ENCODE data around the gene HTRA1. TPM values are rescaled to one million over a fixed set of nuclear protein-coding genes. Genes with fewer than 3 reads are reported as not detected.

HTRA1 gene
- 142 and 218 TPM in 2 replicates for total RNA-seq

GRCh38 chr10:122461367-122461728 is at the start of gene HTRA1:
TSS of gene HTRA1 (plus strand) at chr10:122461553. CDS start at chr10:122461653, 100 bp downstream.

DNA sequence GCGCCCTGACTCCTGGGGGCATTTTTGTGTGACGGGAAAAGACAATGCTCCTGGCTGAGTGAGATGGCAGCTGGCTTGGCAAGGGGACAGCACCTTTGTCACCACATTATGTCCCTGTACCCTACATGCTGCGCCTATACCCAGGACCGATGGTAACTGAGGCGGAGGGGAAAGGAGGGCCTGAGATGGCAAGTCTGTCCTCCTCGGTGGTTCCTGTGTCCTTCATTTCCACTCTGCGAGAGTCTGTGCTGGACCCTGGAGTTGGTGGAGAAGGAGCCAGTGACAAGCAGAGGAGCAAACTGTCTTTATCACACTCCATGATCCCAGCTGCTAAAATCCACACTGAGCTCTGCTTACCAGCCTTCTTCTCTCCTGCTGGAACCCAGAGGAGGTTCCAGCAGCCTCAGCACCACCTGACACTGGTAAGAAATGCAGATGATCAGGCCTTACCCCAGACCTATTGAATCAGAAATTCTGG is 6.7 kb upstream of the HTRA1 start, which contains the start of gene ARMS2:
ARMS2 (plus strand) TSS at position 51 of the 478 bp plus-strand sequence; CDS start at position 126, 75 bp downstream.

GRCh38 chr10:122560279-122560804 is 99.0 kb downstream of the HTRA1 start, which contains the start of gene DMBT1:
TSS of gene DMBT1 (plus strand) at chr10:122560754. CDS start at chr10:122560771, 17 bp downstream.

Other genes with a start within 250 kb of the HTRA1 start
- under 0.01 TPM in 1 of 2 replicates, not detected in the other for gene BTBD16, start 190.3 kb upstream of the HTRA1 start, total RNA-seq
- 12.7 and 13.9 TPM in 2 replicates for gene PLEKHA1, start 86.8 kb upstream of the HTRA1 start, total RNA-seq
- not detected in 2 replicates for gene ARMS2, start 6.9 kb upstream of the HTRA1 start, total RNA-seq
- under 0.01 and 0.09 TPM in 2 replicates for gene DMBT1, start 99.2 kb downstream of the HTRA1 start, total RNA-seq
- gene C10orf120, start 238.3 kb downstream of the HTRA1 start, total RNA-seq = not detected in 2 replicates

All from smooth muscle cell of bladder (primary cell).